Inflammatory macrophage treated with lipopolysaccharide for 4 hours (primary cell): ENCODE measurements around the gene SCNN1A.
A peak's percentile ranks its signal among the peaks of the same experiment; 100 is the strongest.

Experiments
- DNase-seq: peaks from one replicate; pipeline ENCODE4 v3.0.0-alpha.2; 2020

SCNN1A gene

DNA sequence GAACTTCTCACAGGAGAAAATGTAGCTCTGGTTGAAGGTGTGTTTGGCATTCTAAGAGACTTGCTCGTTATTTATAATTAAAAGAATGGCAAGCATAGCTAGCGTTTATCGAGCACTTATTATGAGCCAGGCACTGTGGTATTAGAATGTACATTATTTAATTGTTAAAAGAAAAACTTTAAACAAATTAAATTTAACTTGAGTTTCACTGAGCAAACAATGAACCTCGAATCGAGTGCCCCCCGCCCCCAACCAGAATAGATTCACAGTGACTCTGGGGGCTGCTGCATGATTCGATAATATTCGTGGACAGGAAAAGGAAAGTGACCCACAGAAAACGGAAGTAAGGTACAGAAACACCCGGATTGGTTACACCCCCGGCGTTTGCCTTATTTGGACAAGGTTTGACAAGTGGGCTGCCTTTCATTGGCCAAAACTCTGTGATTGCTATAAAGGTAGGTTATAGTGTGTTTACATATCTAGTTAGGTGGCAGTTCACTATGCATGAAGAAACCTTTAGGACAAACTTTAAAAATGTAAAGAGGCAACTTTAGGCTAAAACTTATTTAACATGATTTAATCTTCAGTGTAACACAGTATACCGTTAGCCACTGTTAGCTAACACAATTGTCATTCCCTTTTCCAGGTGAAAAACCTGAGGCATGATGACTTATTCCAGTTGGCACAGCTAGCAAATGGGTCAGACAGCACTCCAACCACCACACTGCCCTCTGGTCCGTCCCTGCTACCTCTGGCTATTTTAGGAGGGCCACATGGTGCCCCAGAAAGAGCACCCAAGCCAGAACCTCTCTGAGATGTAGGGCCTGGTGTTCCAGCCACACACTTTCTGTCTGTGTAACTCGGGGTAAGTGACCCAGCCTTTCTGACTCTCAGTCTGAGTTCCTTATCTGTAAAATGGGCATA, 7.1 kb downstream of the SCNN1A start:
- DNase-seq: peak; percentile 83

DNA sequence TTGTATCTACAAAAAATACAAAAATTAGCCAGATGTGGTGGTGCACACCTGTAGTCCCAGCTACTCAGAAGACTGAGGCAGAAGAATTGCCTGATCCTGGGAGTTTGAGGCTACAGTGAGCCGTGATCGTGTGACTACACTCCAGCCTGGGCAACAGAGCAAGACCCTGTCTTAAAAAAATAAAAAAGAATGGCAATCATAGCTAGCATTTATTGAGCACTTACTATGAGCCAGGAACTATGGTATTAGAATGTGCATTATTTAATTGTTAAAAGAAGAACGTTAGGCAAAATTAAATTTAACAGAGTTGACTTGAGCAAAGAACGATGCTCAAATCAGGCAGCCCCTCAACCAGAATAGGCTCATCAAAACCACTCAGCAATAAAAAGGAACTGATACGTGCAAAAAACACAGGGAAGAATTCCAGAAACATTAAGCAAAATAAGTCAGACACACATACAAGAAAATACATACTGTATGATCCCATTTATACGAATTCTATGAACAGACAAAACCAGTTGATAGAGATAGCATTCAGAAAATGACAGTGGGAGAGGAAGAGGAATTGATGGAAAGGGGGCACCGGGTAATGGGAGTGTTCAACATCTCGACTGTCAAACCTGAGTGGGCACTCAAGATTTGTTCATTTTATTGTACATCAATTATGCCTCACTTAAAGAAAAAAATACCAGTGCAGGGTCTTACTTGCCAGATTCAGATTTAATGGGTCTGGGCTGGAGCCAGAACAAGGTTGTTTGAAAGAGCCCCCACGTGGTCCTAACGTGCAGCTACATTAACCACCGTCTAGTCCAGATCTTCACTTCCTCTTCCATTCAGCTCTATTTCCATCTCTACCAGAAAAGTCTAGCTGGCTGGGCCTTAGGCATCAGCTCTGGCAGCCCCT, 8.0 kb downstream of the SCNN1A start:
- peak; percentile 82 for DNase-seq

DNA sequence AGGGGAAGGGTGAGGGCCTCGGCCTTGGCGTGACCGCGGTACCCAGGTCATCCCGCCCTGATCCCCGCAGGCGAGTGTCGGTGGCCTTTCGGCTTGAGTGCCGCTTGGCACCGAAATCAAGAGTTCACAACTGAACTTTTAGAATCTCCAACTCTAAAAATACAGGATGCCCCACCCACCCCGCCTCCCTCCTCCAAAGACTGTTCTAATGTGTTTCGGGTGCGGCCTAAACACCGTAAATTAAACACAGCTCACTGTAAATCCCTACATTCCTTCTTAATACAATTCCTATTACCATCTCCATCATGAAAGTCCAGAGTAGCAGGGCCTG, 11.4 kb downstream of the SCNN1A start:
- DNase-seq: peak; percentile 39

DNA sequence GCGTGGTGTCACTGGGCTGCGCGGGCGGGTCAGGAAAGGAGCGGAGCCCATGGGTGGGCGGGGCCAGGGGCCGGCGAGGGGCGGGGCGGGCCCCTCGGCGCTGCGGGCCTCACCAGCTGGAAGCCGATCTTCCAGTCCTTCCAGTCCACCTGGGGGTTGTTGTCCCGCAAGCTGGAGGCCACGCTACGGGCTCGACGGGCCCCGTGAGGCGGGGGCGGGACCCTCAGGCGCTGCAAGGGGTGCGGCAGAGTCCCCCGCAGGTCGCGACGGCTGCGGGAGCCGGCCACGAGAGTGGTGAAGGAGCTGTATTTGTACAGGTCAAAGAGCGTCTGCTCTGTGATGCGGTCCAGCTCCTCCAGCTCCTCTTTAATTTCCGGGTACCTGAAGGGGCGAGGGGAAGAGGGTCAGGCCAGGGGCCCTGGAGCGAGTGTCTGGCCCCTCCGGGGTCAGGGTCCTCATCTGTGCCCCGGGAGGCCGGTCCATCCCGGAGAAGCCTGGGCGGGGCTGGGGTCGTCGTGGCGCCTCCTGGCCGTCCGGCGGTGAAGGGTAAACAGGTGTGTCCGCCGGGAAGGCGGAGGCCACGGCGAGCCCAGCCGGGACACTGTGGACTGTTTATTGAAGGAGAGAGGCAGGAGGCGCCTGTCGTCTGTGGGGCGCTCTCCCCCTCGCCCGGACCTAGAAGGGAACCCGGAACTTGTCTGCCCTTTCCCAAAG, 11.9 kb downstream of the SCNN1A start:
- DNase-seq: peak; percentile 81

DNA sequence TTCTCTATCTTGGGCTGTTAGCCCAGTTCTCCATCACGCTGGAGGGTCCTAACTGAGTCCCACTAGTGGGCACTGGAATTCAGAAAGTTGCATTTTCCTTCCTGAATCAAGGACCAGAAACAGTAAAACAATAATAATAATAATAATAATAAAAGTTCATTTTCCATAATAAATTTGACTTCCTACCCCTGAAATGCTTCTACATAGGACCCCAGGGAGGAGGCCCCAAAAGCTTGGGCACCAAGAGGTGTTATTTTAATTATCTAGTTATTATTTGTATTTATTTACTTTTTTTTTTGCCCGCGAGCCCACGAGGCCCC, 12.4 kb downstream of the SCNN1A start:
- no peak for DNase-seq

DNA sequence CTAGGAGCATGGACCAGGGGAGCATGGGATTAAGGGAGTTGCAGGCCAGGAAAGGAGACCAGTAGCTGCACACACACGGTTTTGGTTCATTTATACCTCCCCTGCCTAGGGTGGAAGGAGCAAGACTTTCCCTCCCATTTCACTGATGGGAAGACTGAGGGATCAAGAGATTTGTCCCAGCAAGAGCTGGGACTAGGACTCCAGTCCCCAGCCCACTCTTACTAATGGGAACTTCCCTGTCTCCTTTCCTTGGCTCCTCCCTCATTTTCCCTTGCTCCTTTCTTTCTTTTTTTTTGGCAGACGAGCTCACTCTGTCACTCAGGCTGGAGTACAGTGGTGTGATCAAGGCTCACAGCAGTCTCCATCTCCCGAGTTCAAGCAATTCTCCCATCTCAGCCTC, 13.0 kb downstream of the SCNN1A start:
- no peak for DNase-seq

DNA sequence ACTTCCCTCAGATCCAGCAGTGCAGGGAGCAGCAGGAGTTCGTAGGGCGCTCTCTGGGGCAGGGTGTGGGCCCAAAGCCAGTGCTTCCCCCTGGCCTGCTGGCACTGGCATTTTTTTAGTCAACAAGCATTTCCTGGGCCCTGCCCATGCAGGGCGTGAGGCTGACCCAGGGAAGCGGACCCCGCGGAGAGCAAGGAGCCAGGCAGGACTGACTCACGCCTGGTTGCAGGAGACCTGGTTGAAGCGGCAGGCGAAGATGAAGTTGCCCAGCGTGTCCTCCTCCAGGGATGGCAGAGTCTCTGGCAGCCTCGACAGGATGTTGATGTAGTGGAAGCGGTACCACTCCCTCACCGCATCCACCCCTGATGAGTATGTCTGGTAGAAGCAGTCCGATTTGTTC, 13.5 kb downstream of the SCNN1A start:
- DNase-seq: peak; percentile 58

DNA sequence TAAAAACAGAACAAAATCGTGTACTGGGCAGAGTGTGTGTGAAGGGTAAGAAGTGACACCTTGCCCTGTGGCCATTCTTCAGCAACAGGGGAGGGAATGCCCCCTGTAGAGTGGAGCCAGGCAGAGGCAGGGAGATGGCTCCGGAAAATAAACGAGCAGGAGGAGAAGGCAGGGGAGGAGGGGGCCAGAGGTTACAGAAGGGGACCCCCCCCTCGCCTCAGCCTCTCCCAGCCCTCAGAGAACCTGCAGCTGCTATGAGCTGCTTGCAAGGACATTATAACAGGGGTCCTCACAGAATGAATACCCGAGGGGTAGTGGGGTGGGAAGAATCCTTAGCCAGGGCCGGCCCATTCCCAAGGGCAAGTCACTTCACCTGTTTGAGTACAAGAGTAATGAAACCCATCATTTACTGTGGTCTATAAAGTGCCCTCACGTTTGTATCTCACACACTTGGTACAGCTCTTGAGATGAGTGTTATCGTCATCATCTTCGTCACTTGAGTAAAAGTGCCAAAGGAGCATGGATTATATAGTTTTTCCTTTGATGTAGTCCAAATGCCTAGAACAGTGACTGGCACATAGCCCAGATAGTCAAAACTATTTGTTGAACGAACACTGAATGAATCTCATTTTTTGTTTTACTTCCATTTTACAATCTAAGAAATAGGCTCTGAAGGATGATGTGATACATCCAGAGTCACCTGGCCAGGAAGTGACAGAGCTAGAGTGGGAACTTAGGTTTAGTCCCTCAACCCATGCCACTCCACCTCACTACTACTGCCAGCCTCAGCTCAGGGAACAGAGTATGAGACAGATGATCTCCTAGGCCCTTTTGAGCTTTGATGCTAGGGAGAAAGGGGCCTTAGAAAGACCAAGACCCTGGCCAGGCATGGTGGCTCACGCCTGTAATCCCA, 14.5 kb downstream of the SCNN1A start:
- no peak for DNase-seq

DNA sequence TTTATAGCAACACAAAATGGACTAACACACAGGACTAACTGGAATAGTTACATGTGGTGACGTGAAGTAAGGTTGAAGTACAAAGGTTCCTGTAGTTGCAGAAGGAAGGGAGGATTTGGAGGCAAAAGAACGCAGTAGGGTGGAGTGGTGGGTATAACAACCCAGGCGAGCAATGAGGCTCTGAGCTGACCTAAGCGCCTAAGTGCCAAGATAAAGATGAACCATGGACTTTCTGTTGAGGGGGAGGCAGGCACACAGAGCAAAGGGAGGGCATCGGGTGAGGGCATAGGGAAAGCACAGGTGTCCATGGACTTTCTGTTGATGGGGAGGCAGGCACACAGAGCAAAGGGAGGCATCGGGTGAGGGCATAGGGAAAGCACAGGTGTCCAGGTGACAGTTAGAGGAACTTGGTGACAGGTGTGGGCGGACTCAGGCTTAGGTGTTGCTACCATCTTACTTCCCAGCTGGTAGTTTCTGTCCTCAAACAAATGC, 15.2 kb downstream of the SCNN1A start:
- no peak for DNase-seq

DNA sequence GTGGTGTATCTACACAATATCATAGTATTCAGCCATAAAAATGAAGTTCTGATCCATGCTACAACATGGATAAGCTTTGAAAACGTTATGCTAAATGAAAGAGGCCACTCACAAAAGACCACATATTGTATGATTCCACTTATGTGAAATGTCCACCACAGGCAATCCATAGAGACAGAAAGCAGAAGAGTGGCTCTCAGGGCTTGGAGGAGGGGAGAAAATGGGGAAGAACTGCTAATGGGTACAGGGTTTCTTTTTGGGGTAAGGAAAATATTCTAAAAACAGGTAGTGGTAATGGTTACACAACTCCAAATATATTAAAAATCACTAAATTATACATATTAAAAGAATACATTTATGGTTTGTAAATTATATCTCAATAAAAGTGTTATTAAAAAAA, 16.5 kb downstream of the SCNN1A start:
- peak; percentile 72 for DNase-seq

DNA sequence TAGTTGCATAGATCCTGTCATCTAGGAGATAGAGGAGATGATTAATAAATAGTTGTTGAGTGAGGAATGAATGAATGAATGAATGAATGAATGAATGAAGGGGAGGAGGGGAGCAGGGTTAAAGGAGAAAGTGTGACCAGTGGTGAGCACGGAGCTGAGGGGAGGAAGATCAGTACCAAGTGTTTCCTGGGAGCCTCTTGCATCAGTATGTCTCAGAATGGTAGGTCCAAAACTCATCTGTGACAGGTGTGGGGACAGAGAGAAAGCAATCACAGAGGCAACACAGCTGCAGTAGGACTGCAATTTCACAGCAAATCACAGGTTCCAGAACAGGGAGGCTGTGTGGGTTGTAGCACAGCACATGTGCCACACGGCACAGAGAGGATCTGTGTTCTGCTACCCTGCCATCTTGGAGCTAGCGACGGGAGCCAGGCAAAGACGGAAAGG, 19.0 kb downstream of the SCNN1A start:
- no peak for DNase-seq

DNA sequence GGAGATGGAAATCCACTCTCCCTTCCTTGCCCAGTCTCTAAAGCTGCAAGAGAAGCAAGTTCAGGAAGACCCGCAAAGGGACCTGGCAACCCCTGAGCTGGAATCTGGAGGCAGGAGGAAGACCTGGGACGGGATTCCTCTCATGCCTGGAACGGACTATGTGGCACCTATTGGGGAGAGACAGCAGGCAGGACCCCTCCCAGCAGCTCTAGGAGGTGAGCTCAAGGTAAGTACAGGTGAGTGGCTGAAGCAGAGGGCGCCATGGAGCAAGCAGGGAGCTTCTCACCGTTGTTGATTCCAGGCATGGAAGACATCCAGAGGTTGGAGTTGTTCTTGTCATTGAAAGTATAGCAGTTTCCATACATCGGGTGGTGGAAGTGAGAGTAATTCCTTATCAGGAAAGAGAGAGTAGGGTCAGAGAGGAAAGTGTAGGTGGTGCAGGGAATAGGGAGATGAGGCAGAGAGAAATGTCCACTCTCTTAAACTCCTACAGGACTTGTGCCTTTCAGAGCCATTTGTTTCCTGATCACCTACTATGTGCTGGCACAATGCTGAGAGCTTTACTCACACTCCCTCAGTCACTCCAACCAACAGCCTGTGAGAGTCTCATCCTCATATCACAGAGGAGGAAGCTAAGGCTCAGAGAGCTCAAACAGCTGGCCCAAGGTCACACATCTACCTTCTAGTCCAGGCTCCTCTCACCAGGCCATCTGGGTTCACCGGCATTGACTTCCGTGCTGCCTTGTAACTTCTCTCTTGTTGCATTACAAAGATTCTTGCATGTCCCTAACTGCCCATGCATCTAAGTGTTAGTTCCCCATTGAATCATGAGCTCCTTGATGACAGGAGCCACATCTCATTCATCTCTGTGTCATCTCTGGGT, 19.6 kb downstream of the SCNN1A start:
- peak; percentile 91 for DNase-seq

DNA sequence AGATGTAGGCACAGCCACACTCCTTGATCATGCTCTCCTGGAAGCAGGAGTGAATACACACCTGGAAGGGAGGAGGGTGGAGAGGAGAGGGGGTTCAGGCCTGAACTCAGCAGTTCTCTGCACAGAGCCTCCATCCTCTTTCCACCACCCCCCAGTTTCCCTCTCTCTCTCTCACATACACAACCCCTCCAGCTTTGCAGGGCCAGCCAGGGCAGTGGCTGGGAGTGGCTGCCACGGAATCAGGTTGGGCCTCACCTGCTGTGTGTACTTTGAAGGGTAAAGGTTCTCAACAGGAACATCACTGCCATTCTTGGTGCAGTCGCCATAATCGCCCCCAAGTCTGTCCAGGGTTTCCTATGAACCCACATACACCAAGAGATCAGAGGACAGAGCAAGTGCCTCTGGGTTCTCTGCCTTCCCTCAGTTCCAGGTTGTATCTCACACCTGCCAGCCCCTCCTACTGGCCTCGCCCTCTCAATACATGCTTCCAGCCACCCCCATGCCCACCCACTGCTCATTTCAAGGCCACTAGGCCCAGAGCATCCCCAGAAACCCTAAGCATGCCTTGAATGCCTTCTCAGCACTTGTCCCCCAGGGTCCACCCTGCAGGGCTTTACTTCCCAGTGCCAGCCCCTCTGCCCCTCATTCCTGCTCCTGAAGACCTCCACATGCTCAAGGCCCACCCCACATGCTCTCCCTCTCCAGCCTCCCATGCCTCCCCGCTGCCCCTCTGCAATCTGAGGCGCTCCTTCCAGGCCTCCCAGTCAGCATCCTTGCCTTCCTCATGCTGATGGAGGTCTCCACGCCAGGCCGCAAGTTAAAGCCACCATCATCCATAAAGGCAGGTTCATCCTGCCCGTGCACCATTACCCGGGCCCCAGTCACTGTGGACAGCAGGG, 20.6 kb downstream of the SCNN1A start:
- no peak for DNase-seq

DNA sequence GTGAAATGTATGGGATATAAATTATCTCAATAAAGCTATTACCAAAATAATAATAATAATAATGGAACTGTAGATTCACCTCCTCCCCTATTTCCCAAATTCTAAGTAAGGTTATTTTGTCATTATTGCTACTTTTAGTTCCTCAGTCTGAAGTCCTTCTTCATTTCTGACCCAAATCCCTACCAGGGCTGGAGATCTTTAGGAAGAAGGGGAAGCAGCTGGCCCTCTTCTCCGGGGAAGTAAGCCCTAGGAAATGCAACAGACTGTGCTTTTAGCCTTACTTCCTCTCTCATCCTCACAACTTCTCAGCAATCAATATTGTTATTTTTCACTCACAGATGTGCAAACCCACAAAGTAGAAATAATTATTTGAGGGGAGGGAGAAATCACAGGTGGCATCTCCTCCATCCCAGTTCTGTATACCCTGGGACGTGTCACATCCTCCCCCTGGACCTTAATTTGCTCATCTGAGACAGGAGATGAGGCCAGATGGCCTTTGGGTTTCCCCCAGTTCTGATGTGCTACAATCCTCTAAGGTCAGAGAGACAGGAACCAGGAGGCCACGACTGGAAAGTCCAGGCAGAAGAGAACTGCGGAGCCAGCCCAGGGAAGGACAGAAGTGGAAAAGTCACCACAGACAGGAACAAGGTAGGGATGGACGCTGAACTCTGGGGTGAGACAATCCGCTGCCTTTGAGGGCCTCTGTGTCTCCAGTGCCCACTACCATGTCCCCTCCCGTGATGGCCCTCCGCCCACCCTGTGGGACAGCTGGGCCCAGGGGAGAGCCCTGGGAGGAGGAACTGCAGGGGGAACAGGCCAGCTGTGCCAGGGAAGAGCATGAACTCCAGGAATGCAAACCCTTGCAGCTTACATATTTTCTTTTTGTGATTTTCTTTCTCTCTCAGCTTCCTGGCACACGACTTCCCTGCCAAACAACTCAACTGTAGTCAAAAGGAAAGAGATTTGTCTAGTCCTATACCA, 22.9 kb downstream of the SCNN1A start:
- peak; percentile 77 for DNase-seq

DNA sequence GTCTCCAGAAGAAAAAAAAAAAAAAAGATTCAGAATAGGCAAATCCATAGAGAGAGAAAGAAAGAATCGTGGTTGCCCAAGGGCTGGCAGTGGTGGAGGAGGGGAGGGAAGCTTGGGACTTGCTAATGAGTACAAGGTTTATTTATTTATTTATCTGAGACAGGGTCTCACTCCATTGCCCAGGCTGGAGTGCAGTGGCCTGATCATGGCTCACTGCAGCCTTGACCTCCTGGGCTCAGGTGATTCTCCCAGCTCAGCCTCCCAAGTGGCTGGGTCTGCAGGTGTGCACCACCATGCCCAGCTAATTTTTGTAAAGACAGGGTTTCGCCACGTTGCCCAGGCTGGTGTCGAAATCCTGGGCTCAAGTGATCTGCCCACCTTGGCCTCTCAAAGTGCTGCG, 23.7 kb downstream of the SCNN1A start:
- no peak for DNase-seq

DNA sequence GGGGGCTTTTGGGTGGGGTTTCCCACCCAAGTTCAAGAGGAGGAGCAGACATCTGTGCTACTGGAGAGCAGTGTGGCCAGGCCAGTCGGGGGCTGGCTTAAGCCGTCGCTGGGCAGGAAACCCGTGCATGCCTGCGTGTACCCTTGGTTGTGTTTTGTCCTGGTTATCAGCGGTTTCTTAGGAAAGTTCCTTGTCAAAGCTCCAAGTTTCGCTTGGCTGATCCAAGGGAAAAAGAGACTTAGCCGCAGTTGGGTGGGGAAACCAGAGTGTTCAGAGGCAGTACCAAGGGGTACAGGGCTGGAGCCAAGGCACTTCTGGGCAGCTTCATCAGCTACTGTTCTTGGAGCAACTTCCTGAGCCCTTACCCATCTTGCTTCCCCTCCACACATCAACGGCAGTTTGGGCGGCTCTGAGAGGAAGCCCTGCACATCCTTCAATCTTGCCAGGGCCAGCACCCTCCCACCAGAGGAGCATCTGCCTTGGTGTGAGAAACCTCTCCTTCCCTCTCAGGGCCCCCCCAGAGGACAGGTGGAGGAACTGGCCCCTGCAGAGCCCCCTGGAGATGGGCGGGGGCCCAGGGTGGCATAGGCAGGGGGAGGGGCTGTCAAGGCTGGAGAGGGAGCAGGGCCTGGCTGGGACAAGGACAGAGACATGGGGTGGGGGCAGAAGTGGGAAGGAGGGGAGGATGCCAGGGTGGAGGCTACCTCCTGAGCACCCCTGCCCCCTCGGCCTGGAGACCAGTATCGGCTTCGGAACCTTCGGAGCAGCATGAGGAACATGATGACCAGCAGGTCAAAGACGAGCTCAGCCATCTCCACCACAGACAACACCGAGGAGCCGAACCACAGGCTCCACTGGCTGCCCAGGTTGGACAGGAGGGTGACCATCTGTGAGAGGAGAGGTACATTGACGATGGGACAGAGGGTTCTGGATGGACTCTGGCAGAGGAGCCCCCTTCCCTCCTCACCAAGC, 27.7 kb downstream of the SCNN1A start:
- DNase-seq: peak; percentile 32

DNA sequence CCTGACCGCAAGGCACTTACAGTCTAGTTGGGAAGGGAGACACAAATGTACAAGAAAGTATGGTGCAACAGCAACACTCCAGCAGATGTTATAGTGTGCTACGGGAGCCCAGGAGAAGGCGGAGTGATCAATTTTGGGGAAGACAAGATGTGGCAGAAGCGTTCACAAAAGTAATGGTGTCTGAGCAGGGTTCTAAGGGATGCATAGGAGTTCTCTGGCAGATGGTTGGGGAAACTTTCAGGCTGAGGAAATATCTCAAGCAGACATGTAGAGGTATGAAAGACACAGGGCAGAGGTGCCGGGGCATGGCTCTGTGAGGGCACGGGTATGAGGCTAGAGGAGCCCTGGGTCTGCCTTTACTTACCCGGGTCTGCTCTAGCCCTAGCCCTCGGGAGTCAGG, 28.4 kb downstream of the SCNN1A start:
- no peak for DNase-seq
